Muscle of arm (tissue), 12 donors: ENCODE data around the gene NPLOC4. TPM values are rescaled to one million over a fixed set of nuclear protein-coding genes. Genes with fewer than 3 reads are reported as not detected.

Experiments used
- DNase-seq: peaks from one replicate; pipeline ENCODE4 v3.0.0-alpha.2; 2013
- polyA plus RNA-seq, 12 donors: library from polyadenylated mRNA; unstranded; fragments of 120-200 nt; gene quantifications; one replicate each; pipeline ENCODE4 v1.2.1, GENCODE V29; 2013; ENCODE audit not compliant: insufficient read length in 12 of 12

NPLOC4 gene
- polyA plus RNA-seq, 12 donors: 48.7 to 63.7 (median 58.9) TPM; not detected in 1

DNA sequence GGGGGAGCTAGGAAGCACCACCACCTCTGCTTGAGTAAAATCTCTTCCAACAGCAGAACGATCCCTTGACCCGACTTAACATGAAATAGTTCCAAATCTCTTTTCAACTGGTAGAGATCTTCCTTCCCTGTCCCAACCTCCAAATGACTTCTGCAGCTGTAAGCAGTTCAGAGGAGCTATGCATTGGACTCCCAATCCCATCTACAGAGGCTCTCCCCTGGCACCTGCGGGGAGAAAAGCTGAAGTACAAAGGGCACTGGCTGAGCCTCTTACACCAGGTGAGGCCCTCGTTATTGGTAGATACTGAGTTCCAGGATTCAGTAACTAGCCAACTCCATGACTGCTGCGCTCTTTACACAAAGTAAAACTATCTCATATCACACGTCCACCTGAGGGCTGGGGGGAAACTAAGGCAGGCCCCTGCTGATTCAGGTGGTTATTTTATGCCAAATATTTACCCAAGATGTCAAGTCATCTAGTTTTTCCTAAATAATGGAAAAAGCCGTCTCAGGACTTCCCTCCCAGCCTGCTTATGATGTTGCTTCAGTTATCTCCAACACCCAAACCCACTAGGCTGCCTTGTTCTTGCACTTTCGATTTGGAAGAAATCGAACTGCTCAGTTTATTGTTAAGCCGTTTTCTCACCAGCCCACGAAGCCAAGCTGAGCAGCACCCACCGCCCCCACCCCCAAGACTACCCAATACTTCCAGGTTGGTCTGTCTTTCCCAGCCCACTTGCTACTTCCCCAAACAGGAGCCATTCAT is 127.5 kb downstream of the NPLOC4 start:
- no peak for DNase-seq

DNA sequence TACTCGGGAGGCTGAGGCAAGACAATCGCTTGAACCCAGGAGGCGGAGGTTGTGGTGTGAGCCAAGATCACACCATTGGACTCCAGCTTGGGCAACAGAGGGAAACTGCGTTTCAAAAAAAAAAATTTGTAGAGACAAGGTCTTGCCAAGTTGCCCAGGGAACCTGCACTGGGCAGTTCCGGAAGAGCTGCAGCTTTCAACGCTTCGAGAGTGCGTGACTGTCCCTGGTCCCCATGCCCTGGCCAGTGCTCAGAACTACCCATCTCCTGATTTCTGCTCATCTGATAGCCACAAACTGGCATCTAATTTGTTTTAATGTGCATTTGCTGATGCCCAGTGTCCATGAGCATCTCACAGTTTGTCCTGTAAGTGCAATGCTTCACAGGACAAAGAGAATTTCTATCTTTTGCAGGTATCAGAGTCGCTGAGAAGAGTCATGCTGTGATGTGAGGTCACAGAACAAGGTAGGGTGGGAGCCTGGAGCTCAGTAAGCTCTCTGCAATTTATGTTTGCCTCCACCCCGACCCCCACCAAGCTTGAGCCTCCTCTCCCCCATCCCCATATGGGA is 128.2 kb downstream of the NPLOC4 start:
- DNase-seq: no peak

Other genes starting within 250 kb of the NPLOC4 start
- gene BAHCC1, start 241.7 kb downstream of the NPLOC4 start, polyA plus RNA-seq: 10 to 100 TPM in 6 of 12 donors, 1 to 10 TPM in 5, not detected in 1; 7.5 to 23.4 (median 10.8) TPM
- 1,000 to 10,000 TPM in 9 of 12 donors, 100 to 1,000 TPM in 3; 527 to 2,520 (median 1,086) TPM for gene ACTG1, start 124.3 kb downstream of the NPLOC4 start, polyA plus RNA-seq
- gene FSCN2, start 108.7 kb downstream of the NPLOC4 start, polyA plus RNA-seq: 1 to 10 TPM in 10 of 12 donors, not detected in 2; 1.5 to 3.5 (median 2.4) TPM
- gene FAAP100, start 84.8 kb downstream of the NPLOC4 start, polyA plus RNA-seq: 10 to 100 TPM in 11 of 12 donors, not detected in 1; 14.0 to 54.1 (median 18.0) TPM
- 1 to 10 TPM in 6 of 12 donors, under 1 TPM in 4, not detected in 2; 0.63 to 1.5 (median 1.0) TPM for gene TSPAN10, start 84 bp upstream of the NPLOC4 start, polyA plus RNA-seq
- 1 to 10 TPM in 10 of 12 donors, not detected in 2; 1.4 to 7.6 (median 3.1) TPM for gene PDE6G, start 19.4 kb upstream of the NPLOC4 start, polyA plus RNA-seq
- gene OXLD1, start 29.5 kb upstream of the NPLOC4 start, polyA plus RNA-seq: 10 to 100 TPM in 3 of 12 donors, 1 to 10 TPM in 8, not detected in 1; 7.0 to 18.7 (median 8.1) TPM
- gene CCDC137, start 29.6 kb upstream of the NPLOC4 start, polyA plus RNA-seq: 10 to 100 TPM in 10 of 12 donors, 1 to 10 TPM in 1, not detected in 1; 9.3 to 23.9 (median 12.6) TPM
- 10 to 100 TPM in 11 of 12 donors, not detected in 1; 21.2 to 39.2 (median 30.1) TPM for gene ARL16, start 46.7 kb upstream of the NPLOC4 start, polyA plus RNA-seq
- 10 to 100 TPM in 11 of 12 donors, not detected in 1; 43.4 to 93.4 (median 50.8) TPM for gene HGS, start 46.9 kb upstream of the NPLOC4 start, polyA plus RNA-seq
- 100 to 1,000 TPM in 1 of 12 donors, 10 to 100 TPM in 10, not detected in 1; 28.6 to 123 (median 48.1) TPM for gene MRPL12, start 66.3 kb upstream of the NPLOC4 start, polyA plus RNA-seq
- 10 to 100 TPM in 1 of 12 donors, 1 to 10 TPM in 10, not detected in 1; 1.2 to 22.7 (median 2.9) TPM for gene SLC25A10, start 75.2 kb upstream of the NPLOC4 start, polyA plus RNA-seq
- gene GCGR, start 167.0 kb upstream of the NPLOC4 start, polyA plus RNA-seq: under 1 TPM in 4 of 12 donors, not detected in 8; 0.18 to 0.33 (median 0.22) TPM
- gene MCRIP1, start 196.2 kb upstream of the NPLOC4 start, polyA plus RNA-seq: 100 to 1,000 TPM in 3 of 12 donors, 10 to 100 TPM in 8, not detected in 1; 73.5 to 264 (median 95.5) TPM
- 10 to 100 TPM in 11 of 12 donors, not detected in 1; 10.9 to 61.9 (median 26.1) TPM for gene PPP1R27, start 197.9 kb upstream of the NPLOC4 start, polyA plus RNA-seq
- 100 to 1,000 TPM in 11 of 12 donors, not detected in 1; 346 to 655 (median 404) TPM for gene P4HB, start 223.4 kb upstream of the NPLOC4 start, polyA plus RNA-seq
- 100 to 1,000 TPM in 11 of 12 donors, not detected in 1; 114 to 310 (median 158) TPM for gene ARHGDIA, start 234.2 kb upstream of the NPLOC4 start, polyA plus RNA-seq